ENCODE results near the gene FNDC3B.
A peak's percentile ranks its signal among the peaks of the same experiment; 100 is the strongest.
"Not testable (repeated sequence)": the region's sequence is repeated elsewhere in the genome, so short reads cannot be mapped to it uniquely, and the experiment has no call there.

FNDC3B gene

DNA sequence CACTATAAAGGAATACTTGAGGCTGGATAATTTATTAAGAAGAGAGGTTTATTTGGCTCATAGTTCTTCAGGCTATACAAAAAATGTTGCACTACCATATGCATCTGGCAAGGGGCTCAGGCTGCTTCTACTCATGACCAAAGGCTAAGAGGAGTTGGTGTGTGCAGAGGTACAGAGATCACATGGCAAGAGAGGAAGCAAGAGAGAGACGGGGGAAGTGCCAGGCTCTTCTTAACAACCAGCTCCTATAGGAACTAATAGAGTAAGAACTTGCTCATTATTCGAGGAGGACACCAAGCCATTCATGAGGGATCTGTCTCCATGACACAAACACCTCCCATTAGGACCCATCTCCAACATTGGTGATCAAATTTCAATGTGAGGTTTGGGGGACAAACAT is 6.0 kb upstream of the FNDC3B start:
- no peak for DNase-seq

DNA sequence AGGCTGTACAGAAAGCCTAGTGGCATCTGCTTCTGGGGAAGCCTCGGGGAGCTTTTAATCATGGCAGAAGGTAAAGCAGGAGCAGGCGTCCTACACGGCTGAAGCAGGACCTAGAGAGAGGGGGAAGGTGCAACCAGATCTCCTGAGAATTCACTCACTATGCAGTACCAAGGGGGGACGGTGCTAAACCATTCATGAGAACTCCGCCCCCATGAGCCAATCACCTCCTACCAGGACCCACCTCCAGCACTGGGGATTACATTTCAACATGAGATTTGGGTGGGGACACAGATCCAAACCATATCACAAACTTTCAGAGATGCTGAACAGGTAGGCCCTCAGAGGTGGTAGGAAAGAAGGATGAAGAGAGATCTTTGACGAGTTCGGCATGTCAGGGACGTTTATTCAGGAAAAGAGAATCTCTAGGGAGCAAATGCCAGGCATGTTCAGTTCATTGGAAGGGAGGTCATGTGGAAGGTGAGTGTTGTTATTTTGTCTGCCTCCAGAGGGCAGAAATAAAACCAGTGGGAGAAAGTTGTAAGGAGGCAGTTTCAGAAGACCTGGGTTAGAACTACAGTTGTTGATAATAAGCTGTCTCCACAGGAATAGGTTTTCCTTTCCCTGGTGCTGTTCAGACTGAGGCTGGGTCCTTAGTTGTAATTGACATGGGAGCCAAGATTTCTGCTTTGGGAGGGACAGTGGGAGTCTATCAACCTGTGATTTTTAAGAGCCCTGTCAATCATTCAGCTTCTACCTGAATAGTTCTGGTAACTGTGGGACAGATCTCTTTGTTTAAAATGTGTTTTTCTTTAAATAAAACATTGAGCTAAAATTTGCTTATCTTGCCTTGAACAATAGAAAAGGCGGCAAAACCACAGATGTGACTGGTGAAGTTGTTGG is 4.3 kb upstream of the FNDC3B start:
- DNase-seq: no peak

GRCh38 chr3:172036541-172037215 is 2.7 kb upstream of the FNDC3B start:
- DNase-seq: no peak

DNA sequence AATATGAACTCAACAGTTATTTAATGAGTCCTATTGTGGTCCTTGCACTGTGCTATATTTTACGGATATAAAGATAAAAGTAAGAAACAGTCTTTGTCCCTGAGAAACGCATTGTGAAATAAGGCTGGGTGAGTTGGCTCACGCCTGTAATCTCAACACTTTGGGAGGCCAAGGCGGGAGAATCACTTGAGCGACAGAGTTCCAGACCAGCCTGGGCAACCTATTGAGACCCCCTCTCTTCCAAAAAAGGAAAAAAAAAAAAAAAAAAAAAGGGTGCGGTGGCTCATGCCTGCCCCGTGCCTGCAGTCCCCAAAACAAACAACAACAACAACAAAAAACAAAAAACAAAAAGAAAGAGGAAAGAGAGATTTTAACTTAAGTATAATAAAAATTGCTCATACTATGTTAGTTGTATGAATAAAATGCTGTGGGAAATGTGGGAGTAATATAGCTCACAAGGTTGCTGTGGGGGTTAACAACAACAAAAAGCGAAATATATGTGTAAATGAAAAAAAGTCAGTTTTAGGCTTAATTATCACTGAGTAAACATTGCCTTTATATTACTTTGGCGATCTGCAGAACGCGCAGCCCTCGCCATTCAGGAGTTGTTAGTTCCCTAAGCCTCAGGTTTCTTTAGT is 461 bp upstream of the FNDC3B start:
- no peak for DNase-seq

DNA sequence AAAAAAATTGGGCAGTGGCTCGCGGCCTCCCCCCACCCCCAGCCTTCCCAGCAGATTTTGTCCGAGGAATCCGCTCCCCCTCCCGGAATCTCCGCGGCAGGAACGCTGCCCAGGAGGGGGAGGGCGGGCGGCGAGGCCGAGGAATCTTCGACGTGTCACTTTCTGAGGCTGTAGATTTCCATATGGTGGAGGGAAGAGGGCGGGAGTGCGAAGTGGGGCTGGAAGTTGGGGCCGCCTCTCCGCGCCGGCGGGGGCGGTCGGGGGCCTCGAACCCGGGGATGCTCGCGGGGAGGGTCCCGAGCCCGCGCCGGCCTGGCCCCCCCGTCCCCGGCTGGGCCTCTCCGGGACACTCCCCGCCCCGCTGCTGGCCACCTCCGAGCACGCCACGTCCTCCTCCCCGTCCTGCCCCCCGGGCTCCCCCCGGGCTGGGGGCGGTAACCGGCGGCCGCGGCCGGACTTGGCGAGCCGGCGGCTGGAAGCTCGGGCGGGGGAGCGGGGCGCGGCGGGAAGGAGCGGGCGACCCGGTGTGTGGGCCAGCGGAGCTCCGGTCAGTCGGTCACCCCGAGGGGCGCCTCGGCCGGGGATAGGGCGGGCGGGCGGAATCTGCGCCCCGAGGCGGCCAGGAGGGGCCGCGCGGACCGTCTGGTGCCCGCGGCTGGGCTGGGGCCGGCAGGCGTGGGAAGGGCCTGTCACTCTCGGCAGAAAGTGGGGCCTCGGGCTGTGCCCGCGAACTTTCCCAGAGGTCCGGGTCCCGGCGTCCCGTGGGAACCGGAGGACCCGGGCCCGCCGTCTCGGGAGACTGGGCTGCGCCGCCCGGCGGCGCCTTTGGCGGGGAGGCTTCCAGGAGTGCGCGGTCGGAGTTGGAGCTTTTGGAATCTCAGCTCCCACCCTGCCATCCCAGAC is 951 bp downstream of the FNDC3B start:
- peak; percentile 48 for DNase-seq

- DNase-seq: no peak
Observed at GRCh38 chr3:172040981-172041963, 1.9 kb downstream of the FNDC3B start.

DNA sequence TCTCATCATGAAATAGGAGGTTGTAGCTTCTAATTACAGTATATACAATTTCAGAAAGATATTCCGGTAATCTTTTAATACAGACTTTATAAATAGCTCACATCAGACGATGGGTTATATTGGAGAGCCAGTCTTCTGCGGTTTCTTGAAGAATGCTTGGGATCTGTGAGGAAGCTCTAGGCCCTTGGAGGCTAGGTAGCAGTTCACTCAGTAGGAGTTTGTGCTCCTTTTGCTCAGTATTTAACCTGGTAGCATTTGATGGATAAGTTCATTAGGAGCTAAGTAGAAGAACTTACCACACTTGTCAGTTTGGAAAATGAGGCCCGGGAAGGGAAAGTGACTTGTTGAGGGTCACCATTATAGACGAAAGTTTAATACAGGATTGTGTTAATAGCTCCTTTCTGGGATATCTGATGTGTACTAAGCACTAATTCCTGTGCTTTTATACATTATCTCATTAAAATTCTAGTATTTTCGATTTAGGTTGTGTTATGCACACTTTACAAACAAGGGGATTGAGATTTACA is 2.8 kb downstream of the FNDC3B start:
- no peak for DNase-seq

GRCh38 chr3:172042663-172043179 is 3.3 kb downstream of the FNDC3B start:
- not testable (repeated sequence) for DNase-seq

DNA sequence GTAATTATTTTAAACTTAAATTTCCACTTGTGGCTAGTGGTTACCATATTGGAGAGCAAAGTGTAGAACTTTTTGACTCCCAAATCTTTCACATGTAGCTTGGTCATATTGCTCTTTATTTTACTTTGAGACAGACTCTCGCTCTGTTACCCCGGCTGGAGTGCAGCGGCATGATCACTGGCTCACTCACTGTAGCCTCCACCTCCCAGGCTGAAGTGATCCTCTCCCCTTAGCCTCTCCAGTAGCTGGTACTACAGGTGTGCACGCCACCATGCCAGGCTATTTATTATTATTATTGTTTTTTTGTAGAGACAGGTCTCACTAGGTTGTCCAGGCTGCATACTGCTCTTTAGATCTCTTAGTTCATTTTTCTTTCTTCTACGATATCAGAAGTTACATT is 3.9 kb downstream of the FNDC3B start:
- no peak for DNase-seq

GRCh38 chr3:172043766-172044165 is 4.4 kb downstream of the FNDC3B start:
- no peak for DNase-seq

GRCh38 chr3:172044833-172045585 is 5.6 kb downstream of the FNDC3B start:
- DNase-seq: no peak

GRCh38 chr3:172046268-172046915 is 7.0 kb downstream of the FNDC3B start:
- DNase-seq: no peak

DNA sequence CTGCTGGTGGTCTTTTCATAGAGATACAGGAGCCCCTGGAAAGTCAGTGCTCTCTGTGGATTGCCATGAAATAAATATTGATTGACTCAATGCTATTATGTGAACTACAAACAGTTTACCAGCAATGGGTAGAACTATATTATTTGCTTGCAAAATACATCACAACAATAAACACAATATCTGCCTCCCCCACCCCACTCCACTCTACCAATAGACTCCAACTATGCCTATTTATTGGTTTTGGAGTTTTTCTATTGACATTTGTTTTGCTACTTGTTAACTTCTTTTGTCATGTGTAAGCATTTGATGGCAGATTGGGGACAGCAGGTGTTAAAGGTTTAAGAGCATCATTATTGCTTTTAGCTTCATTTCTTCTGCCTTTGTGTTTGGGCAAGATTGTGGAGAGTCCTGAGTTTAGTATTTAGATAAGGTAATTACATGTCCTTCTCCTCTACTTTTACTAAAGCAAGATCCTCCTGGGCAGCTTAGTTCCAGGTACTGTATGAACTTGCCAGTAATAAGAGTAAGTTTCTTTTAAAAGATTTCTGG is 8.3 kb downstream of the FNDC3B start:
- no peak for DNase-seq

DNA sequence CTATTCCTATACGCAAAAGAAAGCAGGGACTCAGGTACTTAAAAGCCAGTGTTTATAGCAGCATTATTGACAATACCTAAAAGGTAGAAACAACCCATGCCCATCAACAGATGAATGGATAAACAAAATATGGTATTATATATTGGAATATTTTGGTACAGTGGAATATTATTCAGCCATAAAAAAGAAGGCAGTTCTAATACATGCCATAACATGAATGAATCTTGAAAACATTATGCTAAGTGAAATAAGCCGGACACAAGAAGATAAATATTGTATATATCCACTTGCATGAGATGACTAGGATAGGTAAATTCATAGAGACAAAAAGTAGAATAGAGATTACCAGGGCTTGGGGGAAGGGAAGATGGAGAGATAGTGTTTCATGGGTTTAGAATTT is 9.2 kb downstream of the FNDC3B start:
- no peak for DNase-seq

DNA sequence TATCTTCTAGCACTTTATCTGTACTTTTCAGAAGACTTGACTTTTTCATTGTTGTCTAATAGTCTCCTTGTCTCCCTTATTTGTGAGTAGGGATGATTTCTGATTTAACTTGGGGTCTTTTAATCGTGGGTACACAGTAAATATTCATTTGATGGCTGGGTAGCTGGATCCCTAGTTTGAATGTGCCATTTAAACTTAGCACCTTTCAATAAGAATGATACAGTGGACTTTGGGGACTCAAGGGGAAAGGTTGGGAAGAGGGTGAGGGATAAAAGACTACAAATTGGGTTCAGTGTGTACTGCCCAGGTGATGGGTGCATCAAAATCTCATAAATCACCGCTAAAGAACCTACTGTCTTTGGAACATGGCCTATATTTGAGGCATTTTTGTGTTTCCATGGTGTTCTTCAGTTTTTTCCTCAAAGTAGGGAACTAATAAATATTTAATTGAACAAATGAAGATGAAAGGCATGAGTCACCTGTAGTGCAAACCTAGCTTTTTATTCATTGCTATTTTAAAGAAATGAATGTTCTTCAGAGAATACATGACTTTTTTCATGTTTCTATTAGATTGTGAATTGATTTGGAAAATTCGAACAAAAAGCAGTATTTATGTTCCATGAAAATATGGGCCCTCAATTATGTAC is 12.1 kb downstream of the FNDC3B start:
- no peak for DNase-seq

GRCh38 chr3:172051957-172052354 is 12.6 kb downstream of the FNDC3B start:
- no peak for DNase-seq

DNA sequence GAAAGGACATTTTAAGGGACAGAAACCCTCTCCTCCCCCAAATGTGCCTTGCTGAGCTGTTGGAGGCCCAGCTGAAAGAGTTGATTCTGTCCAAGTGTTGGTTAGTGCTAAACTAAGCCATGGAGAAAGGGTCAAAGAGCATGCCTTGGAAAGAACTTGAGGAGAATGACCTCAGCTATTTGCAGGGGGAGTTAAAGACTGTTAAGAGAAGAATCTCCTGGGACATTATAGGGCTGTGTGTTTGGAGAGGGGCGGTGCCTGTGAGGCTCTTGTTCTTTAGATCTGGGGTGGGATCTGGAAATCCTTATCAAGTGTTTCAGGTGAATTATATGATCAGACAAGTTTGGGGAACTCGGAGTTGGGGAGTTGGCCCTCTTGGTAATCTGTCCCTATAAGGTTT is 13.0 kb downstream of the FNDC3B start:
- no peak for DNase-seq

- DNase-seq: no peak
Observed at GRCh38 chr3:172054115-172054764, 14.9 kb downstream of the FNDC3B start.

Data from stimulated activated CD8-positive, alpha-beta memory T cell treated with anti-CD3 and anti-CD28 coated beads, Interleukin-4, amount 100 ng/mL, for 48 hours (primary cell).